COR-L47 (cell line): ENCODE measurements around the gene NATD1.
"Not testable (repeated sequence)": the region's sequence is repeated elsewhere in the genome, so short reads cannot be mapped to it uniquely, and the experiment has no call there.

ENCODE experiments used
- DNase-seq: peaks from one replicate; lab custom pipeline; 2025; lab: John Stamatoyannopoulos, UW

NATD1 gene

DNA sequence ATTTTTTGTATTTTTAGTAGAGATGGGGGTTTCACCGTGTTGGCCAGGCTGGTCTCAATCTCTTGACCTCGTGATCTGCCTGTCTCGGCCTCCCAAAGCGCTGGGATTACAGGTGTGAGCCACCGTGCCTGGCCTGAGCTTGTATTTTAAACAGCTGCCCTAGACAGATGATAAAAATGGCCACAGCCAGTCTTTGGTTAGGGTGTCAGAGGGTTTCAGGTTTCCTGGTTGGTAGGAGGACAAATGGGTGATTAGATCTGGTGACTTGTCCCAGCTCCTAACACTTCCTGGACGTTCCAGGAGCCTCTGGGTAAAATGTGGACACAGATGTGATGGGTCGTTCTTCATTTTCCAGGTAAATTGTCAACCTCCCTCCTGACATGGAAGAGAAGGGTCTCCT lies 60.8 kb downstream of the NATD1 start:
- not testable (repeated sequence) for DNase-seq

DNA sequence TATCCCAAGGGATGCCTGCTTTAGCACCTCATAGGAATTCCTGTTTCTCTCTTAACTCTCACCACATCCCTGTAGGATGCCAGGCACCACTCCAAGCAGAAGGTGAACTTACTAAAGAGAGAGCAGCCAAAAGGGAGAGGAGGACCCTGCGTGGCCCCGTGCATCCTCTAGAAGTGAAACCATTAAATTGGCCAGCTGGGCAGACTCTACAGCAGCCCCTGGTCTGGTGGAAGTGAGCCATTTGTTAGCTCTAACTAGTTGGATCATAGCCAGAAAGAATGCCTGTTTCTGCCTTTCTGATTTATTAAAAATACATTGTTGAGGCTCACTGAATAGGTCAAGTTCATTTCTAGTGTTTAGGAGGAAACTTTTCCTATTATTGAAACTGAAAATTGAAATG lies 61.5 kb downstream of the NATD1 start:
- DNase-seq = no peak

DNA sequence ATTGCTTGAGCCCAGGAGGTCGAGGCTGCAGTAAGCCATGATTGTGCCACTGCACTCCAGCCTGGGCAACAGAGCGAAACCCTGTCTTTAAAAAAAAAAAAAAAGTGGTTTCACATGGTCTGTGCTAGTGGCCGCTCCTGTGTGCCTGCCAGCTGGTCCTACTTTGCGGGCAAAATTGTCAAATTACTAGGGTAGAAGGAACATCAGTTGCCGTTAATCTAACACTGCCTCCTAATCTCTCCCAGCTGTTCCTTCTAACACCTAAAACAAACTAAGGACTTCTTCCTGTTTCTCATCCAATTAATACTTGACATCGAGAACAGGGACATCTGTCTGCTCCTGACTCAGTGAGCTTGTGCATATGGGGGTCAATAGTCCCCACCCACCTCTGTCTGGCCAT lies 63.1 kb downstream of the NATD1 start:
- no peak for DNase-seq

DNA sequence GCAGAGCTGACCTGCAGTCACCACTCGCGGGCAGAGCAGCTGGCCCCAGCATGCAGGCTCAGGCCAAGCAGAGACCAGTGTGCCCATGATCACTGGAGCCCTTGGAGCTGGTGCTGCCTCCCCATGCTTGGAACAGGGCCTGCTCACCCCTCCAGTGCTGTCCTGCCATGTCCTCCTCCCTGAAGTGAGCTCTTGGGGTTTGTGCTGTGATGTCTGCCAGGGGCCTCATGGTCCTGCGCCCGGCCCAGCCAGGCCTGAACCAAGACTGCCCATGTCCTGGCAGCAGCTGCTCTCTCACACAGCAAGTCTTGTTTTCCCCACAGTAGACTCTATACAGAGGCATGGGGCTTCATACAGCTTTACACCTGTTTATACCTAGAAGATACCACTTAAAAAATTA lies 63.8 kb downstream of the NATD1 start:
- no peak for DNase-seq
